ENCODE measurements around the gene PTPRT. TPM values are rescaled to one million over a fixed set of nuclear protein-coding genes. Genes with fewer than 3 reads are reported as not detected.

Gene PTPRT
- total RNA-seq, 2 experiments from 2014 or later: not detected

DNA sequence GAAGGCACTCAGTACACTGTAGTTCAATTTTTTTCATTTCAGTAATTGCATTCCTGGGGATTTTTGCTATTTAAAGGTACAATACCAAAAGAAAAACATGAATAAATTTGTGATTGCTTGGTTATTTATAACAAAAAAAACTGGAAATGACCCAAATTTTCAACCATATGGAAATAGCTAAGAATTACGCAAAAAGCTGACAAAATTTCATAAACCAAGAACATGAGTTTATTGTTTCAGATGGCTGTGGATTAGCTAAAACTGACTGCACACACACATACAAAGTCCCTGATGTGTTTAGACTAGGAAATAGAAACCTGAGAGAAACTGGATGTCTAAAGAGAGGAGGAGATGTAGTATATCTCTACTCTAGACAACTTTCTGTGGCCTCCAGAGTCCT is 853.1 kb downstream of the PTPRT start:
- Mint-ChIP-seq H3K36me3 (ENCODE audit: low read depth) (no peaks in the 10 kb centered on the region), H3K4me3 (no peak overlapping the region), H3K27ac (no peak overlapping the region), H3K4me1 (ENCODE audit: low read depth) (no peaks in the 10 kb centered on the region), H3K9me3 (peaks cover 1% of the 10 kb centered on the region), H3K27me3 (no peaks in the 10 kb centered on the region)
- no peak for TF ChIP-seq CTCF (IDR thresholded peaks at IDR 0.05)
- ChIA-PET POLR2A (no interaction called here), CTCF (no interaction called here)
- ATAC-seq: no peak
- intact Hi-C loops (cut with micrococcal nuclease): no loop called here
- no peak for DNase-seq

GRCh38 chr20:42319252-42320013 is 870.3 kb downstream of the PTPRT start:
- Mint-ChIP-seq H3K4me3 (no peak overlapping the region), H3K36me3 (ENCODE audit: low read depth) (no peaks in the 10 kb centered on the region), H3K4me1 (ENCODE audit: low read depth) (no peaks in the 10 kb centered on the region), H3K9me3 (peaks cover 6% of the 10 kb centered on the region), H3K27me3 (no peaks in the 10 kb centered on the region), H3K27ac (no peak overlapping the region)
- intact Hi-C loops (cut with micrococcal nuclease): no loop called here
- ChIA-PET CTCF (no interaction called here), POLR2A (no interaction called here)
- TF ChIP-seq CTCF (IDR thresholded peaks at IDR 0.05): no peak
- no peak for ATAC-seq
- no peak for DNase-seq

DNA sequence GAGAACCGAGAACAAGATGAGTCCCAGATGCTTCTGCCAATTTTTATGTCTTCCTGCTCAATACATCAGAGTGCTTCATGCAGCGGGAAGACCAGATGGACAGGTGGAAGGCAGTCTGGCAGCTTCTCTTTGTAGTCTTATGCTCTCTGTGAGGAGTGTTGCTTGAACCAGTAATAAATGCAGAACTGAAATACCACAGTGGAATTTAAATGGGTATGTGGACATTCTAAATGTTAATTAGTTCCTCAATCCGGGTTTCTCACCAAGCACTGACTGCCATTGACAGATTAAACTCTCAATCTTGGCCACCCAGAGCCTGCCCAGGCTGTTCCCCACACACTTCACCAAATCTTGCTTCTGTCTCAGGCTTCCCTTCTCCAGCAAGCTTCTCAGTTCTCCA is 876.0 kb downstream of the PTPRT start:
- CTCF ChIA-PET: no interaction called here

DNA sequence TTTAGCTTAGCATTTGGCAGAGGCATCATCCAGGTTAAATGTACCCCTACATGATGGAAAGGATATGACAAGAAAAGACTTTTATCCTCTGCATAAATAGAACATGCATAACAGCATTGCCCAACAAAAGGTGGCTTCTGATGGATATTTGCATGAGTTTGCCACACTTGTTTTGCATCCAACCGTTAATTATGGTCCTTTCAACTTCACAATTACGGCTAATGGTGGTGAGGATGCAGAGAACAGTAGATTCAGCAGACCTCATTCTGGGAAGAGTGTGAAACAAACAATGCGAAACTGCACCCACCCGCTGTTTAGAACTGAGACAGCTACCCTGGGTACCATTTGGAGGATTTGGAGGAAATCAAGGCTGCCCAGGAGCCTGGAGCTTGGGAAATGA is 880.7 kb downstream of the PTPRT start:
- CTCF ChIA-PET: no interaction called here
- DNase-seq: no peak
- H3K27ac Mint-ChIP-seq: no peak overlapping the region

More for the DNA sequence above, 876.0 kb downstream of the PTPRT start:
- POLR2A ChIA-PET: no interaction called here
- no peaks in the 10 kb centered on the region for H3K4me1 Mint-ChIP-seq (ENCODE audit: low read depth)
- peaks cover 8% of the 10 kb centered on the region for H3K9me3 Mint-ChIP-seq
- H3K36me3 Mint-ChIP-seq (ENCODE audit: low read depth): no peaks in the 10 kb centered on the region
- no peak for TF ChIP-seq CTCF (IDR thresholded peaks at IDR 0.05)
- H3K27me3 Mint-ChIP-seq: peaks cover under 1% of the 10 kb centered on the region
- intact Hi-C loops (cut with micrococcal nuclease): no loop called here
- no peak for DNase-seq
- no peak overlapping the region for H3K4me3 Mint-ChIP-seq
- H3K27ac Mint-ChIP-seq: no peak overlapping the region
- ATAC-seq: no peak

More for the DNA sequence above, 880.7 kb downstream of the PTPRT start:
- Mint-ChIP-seq H3K36me3 (ENCODE audit: low read depth) (no peaks in the 10 kb centered on the region), H3K27me3 (peaks cover 3% of the 10 kb centered on the region), H3K9me3 (peaks cover 6% of the 10 kb centered on the region), H3K4me1 (ENCODE audit: low read depth) (no peaks in the 10 kb centered on the region), H3K4me3 (no peak overlapping the region)
- no peak for ATAC-seq
- intact Hi-C loops (cut with micrococcal nuclease): no loop called here
- TF ChIP-seq CTCF (IDR thresholded peaks at IDR 0.05): no peak
- POLR2A ChIA-PET: no interaction called here

Data from activated CD8-positive, alpha-beta T cell treated with anti-CD3 and anti-CD28 coated beads for 36 hours (primary cell).